GM21423 (cell line): ENCODE data around the gene PTPA.
"Not testable (repeated sequence)": the region's sequence is repeated elsewhere in the genome, so short reads cannot be mapped to it uniquely, and the experiment has no call there.

Experiments
- ATAC-seq: cut with Tn5 transposase; IDR thresholded peaks from one replicate; pipeline ENCODE4 v1.9.1; 2021; ENCODE audit warnings: mild to moderate bottlenecking, moderate library complexity; ENCODE audit not compliant: unreplicated experiment

PTPA gene

GRCh38 chr9:129175825-129176633, 64.8 kb downstream of the PTPA start:
- peak; percentile 27 for ATAC-seq

DNA sequence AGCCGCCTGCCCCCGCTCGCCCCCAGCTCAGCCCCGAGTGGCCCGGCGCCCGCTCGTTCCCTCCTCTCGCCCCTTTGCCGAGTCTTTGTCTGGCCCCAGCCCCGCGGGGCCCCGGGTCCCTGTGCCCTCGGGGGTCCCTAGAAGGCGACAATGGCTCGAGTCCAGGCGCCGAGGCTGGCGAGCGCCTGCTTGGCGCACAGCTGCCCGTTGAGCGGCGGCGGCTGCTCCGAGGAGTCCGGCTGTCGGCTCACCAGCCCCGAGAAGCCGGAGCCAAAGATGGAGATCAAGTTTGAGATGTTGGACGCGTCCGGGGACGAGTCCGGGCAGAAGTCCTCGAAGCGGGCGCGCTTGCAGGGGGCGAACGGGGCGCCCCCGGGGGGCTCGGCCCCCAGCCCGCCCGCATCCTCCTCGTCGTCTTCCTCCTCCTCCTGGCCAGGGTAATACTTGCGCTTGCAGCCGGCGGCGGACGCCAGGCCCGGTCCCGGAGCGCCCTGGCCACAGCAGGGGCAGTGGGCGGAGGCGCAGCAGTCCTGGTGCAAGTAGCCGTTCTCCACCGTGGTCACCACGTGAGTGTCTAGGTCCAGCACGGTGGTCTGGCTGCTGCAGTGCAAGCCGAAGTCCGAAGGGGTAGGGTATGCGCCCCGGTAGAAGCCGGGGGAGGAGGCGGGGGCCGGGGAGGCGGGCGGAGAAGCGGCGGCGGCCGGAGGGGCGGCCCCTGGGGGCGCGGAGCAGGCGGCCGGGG, 65.7 kb downstream of the PTPA start:
- no peak for ATAC-seq

GRCh38 chr9:129177443-129177790, 66.2 kb downstream of the PTPA start:
- ATAC-seq, result peak; percentile 14

GRCh38 chr9:129177791-129178567, 66.8 kb downstream of the PTPA start, which contains the start of gene IER5L:
TSS of gene IER5L (minus strand) at chr9:129178261. CDS start at chr9:129178052, 209 bp downstream.
- ATAC-seq, result peak; percentile 72

DNA sequence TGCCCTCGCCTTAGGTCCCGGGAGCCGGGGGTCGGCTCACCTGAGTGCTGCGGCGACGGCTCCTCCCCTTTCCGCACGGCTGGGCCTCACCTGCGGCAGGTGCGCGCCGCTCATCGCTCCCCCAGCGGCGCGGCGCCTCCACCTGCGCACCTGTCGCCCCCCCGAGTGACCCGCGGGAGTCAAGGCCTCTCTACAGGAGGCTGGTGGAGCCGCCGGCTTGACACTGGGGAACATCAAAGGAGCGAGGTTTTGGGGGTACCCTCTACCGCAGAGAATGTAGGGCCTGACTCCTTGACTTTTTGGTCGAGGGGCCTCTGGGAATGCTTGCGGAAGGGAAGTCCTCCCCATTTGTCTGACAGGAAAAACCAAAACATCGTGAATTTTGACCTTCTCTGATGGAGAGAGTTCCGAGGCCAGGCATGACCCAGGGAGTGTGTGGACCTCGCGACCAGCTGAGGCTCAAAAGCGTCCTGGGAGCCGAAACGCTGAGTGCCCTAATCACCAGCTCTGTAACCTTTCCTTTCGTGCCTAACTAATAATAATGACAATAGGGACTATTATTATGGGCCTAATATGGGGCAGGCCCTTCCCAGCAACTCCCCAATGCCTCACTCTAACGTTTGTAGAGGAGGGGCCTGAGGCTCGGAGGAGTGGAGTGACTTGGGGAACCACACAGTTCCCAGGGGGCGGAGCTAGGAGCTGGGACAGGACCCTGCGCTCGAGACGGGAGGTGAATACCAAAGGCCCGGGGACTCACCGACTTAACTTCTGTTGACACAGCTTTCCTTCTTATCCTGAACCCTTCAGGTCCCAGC, 67.6 kb downstream of the PTPA start:
- no peak for ATAC-seq

GRCh38 chr9:129181246-129181645, 70.0 kb downstream of the PTPA start:
- no peak for ATAC-seq

- no peak for ATAC-seq
Measured at GRCh38 chr9:129182122-129182521, 70.9 kb downstream of the PTPA start.

DNA sequence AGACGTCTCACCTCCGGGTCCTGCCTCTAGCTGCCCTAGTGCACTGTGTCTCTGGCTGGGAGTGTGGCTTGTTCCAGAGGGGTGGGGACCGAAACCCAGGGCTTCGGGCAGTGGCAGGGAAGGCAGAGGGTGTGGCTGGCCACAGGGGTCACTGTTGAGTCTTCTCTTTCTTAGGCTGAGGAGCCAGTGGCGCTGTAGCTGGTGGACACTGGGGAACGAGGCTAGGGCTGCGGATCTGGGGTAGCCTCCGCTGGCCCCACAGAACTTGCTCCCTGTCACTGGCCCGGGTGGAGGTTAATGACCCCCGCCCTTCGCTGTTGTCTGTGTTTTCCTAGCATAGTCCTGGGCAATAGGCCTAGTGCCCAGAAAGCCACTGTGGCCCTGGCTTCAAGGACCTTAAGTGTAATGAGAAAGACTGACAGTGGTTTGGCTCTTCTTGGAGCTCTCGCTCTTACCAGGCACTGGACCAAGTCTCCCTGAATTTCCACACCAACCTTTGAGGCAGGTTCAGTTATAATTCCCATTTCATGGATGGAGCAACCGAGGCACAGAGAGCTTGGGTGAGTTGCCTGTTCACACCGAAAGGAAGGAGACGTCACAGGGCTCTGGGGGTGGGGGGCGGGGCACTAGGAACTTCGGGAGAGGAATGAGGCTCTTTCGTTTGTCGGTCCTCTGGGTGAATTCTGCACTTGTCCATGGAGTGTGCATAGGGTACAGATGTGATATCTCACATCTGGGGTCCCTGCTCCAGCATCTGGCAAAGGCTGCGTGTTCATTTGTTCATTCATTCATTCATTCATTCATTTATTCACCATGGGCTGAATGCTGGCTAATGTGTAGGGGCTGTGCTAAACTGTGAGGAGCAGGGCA, 71.6 kb downstream of the PTPA start:
- ATAC-seq, result no peak

- no peak for ATAC-seq
Measured at GRCh38 chr9:129183495-129184218, 72.4 kb downstream of the PTPA start.

- no peak for ATAC-seq
Measured at GRCh38 chr9:129184219-129184524, 73.0 kb downstream of the PTPA start.

GRCh38 chr9:129184596-129185122, 73.4 kb downstream of the PTPA start:
- no peak for ATAC-seq

DNA sequence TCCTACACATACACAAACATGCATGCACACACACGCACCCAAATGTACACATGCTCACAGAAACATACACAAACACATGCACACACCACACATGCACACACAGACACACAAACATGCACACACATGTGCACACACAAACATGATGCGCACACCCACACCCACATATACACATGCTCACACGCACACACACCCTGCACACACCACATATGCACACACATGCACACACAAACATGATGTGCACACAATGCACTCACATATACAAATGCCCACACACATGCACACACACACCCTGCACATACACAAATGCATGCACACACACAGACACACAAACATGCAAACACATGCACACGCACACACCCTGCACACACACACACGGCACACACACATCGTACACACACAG, 74.2 kb downstream of the PTPA start:
- ATAC-seq, result no peak

GRCh38 chr9:129185991-129186390, 74.8 kb downstream of the PTPA start:
- no peak for ATAC-seq

DNA sequence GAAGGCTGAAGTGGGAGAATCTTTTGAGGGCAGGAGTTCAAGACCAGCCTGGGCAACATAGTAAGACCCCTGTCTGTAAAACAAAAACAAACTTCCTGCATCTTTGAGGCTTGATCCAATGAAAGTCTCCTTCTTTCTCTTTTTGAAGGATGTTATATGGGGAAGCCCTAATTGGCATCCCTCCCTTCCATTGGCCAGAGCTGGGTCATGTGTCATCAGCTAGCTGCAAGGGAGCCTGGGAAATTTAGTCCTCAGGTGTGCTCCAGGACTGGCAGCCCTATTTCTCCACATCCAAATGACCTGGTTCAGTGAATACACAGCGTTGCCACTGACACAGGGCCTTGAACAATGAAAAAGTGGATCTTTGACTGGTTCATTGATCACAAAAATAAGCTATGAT, 75.8 kb downstream of the PTPA start:
- ATAC-seq, result no peak

DNA sequence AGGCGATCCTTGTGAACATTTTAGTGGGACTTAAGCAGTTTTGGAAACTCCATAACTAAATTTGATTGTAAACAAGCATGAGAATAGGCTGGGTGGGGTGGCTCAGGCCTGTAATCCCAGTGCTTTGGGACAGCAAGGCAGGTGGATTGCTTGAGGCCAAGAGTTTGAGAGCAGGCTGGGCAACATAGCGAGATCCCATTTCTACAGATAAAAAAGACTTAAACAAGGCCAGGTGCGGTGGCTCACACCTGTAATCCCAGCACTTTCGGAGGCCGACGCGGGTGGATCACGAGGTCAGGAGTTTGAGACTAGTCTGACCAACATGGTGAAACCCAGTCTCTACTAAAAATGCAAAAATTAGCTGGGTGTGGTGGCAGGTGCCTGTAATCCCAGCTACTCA, 78.8 kb downstream of the PTPA start:
- not testable (repeated sequence) for ATAC-seq

GRCh38 chr9:129191234-129191633, 80.0 kb downstream of the PTPA start:
- no peak for ATAC-seq

GRCh38 chr9:129193655-129194054, 82.4 kb downstream of the PTPA start:
- ATAC-seq, result no peak

- ATAC-seq, result no peak
Measured at GRCh38 chr9:129194221-129194620, 83.0 kb downstream of the PTPA start.

DNA sequence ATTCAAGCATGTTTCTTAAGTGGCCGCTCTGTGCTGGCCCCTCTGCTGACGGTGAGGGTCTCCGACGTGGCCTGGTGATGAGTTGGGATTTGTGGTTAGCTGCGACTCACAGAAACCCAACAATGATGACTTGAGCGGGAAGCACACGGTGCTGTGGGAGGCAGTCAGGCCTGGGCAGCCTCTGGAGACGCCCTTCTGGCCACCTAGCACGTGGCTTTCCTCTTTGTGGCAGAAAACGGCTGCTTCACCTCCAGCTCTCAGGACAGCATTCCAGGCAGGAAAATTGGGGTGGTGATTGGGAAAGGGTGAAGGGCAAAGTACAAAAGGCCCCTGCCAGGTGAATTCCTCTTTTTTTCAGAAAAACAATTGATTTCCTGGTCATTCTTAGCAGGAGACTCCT, 84.4 kb downstream of the PTPA start:
- no peak for ATAC-seq
